Neutrophil (primary cell): ENCODE data around the gene NEGR1.

Experiments used
- H3K27ac ChIP-seq: fragments of 200-600 bp; sonication (generic); 2 replicates; pipeline ENCODE4 v1.5.1; 2016; ENCODE audit warnings: mild to moderate bottlenecking, moderate library complexity
- H3K27me3 ChIP-seq: fragments of 200-600 bp; sonication (generic); 2 replicates; pipeline ENCODE4 v1.6.0; 2016; ENCODE audit warnings: mild to moderate bottlenecking
- H3K36me3 ChIP-seq: fragments of 200-600 bp; sonication (generic); 2 replicates; pipeline ENCODE4 v1.5.1; 2017
- H3K4me1 ChIP-seq, 2 experiments: fragments of 200-600 bp in 1 of 2; sonication (generic) in 1 of 2; 1 replicate in 1 of 2; 2 replicates in 1 of 2; pipeline versions ENCODE4 v1.5.1 to v1.6.1; 2013 to 2016; ENCODE audit warnings: low read depth in 1 of 2, low read length in 1 of 2, mild to moderate bottlenecking in 1 of 2, moderate library complexity in 1 of 2; ENCODE audit not compliant: control insufficient read depth in 1 of 2, insufficient read depth in 1 of 2
- H3K4me3 ChIP-seq, 2 experiments: fragments of 200-600 bp in 1 of 2; sonication (generic) in 1 of 2; 1 replicate in 1 of 2; 2 replicates in 1 of 2; pipeline ENCODE4 v1.5.1; 2013 to 2016; ENCODE audit warnings: low read depth in 1 of 2, low read length in 1 of 2, mild to moderate bottlenecking in 1 of 2, moderate library complexity in 1 of 2
- H3K9me3 ChIP-seq: fragments of 200-600 bp; sonication (generic); 2 replicates; pipeline ENCODE4 v1.5.1; 2016
- TF ChIP-seq, protein P1 (sequence below): fragments of 200-600 bp; sonication (generic); IDR thresholded peaks from 2 replicates; pipeline ENCODE4 v1.5.1; 2016; ENCODE audit warnings: antibody characterized with exemption

Gene NEGR1

DNA sequence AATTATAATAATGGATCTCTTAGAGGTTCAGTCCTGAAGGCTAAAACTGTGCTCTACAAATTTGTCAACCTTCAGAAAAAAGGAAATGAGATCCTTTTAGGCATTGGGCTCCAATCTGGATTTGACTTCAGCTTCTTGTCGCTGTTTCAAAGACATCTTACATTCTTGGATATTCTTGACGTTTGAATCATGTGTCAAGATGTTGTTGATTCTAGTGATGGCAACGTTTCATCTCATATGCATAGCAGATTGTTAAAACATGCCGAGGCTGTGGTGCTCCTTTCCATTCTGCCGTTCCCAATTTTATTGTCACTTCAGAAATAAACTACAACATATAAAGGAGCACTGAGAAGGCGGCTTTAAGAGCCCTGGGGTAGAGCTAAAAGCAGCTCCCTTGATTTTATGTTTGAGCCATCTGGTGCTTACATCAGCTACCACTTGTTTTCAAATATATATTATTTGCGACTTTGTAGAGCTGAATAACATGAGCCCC is 733.9 kb downstream of the NEGR1 start:
- no peak overlapping the region for H3K27ac ChIP-seq
- TF ChIP-seq, protein P1, sequence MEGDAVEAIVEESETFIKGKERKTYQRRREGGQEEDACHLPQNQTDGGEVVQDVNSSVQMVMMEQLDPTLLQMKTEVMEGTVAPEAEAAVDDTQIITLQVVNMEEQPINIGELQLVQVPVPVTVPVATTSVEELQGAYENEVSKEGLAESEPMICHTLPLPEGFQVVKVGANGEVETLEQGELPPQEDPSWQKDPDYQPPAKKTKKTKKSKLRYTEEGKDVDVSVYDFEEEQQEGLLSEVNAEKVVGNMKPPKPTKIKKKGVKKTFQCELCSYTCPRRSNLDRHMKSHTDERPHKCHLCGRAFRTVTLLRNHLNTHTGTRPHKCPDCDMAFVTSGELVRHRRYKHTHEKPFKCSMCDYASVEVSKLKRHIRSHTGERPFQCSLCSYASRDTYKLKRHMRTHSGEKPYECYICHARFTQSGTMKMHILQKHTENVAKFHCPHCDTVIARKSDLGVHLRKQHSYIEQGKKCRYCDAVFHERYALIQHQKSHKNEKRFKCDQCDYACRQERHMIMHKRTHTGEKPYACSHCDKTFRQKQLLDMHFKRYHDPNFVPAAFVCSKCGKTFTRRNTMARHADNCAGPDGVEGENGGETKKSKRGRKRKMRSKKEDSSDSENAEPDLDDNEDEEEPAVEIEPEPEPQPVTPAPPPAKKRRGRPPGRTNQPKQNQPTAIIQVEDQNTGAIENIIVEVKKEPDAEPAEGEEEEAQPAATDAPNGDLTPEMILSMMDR: no peak
- H3K4me3 ChIP-seq: no peak overlapping the region
- no peaks in the 10 kb centered on the region for H3K4me1 ChIP-seq
- no peaks in the 10 kb centered on the region for H3K36me3 ChIP-seq
- no peaks in the 10 kb centered on the region for H3K9me3 ChIP-seq
- no peaks in the 10 kb centered on the region for H3K27me3 ChIP-seq

DNA sequence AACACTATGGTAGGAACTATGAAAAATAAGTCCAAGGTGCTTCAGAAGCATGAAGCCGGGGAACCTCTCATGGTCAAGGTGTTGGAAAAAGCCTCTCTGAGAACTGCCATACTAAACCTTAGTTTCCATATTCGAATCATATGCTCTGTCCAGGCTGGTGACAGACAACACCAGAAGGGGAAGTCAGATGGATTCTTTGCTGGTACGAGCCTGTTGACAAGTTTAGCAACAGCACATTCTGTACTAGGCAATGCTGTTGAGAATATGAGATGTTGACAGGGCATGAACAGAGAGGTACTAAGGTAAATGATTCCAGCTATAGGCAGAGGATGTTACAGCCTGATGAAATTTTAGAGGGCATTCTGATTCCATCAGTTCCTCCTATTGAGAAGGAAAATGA is 740.2 kb downstream of the NEGR1 start:
- no peak overlapping the region for H3K27ac ChIP-seq
- no peaks in the 10 kb centered on the region for H3K4me1 ChIP-seq
- no peak overlapping the region for H3K4me3 ChIP-seq
- TF ChIP-seq, protein P1: no peak
- no peaks in the 10 kb centered on the region for H3K36me3 ChIP-seq
- H3K27me3 ChIP-seq: no peaks in the 10 kb centered on the region
- no peaks in the 10 kb centered on the region for H3K9me3 ChIP-seq

DNA sequence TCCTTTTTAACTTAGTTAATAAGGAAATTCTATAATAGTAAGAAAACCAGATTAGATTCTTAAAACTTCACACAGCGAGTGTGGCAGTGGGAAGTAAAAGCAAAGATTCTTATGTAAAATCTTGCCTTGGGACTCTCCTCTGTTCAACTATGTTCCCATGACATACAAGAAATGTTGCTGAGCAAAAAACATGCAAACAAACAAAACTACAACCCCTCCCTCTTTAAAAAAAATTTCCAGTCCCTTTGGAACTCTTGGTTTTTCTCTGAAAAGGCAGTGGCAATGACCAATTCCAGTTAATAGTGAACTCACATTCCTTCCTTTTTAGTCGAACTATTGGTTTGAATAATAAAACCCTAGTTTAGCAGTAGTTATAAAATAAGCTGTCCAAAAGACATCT is 748.4 kb downstream of the NEGR1 start:
- Histone ChIP-seq H3K27ac (no peak overlapping the region), H3K9me3 (no peaks in the 10 kb centered on the region), H3K36me3 (no peaks in the 10 kb centered on the region), H3K4me1 (no peaks in the 10 kb centered on the region), H3K4me3 (no peak overlapping the region), H3K27me3 (no peaks in the 10 kb centered on the region)
- TF ChIP-seq, protein P1: no peak

DNA sequence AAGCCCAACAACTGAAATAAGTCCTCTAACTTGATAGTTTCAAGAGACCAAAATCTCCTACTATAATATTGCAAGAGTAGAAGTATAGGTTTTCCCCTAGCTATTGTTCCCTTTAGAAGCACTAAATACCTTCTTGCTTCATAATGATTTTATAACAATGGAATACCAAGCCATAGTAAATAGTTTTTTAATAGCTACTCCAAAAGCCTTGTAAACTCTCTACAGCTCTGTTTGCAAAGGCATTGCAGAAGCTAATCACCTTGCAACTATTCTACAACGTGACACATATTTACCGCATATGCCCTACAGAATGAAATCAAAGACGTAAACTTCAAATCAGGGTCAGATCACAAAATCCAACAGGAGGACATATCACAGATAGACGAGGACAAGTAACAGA is 750.0 kb downstream of the NEGR1 start:
- Histone ChIP-seq H3K4me3 (no peak overlapping the region), H3K9me3 (no peaks in the 10 kb centered on the region), H3K4me1 (no peaks in the 10 kb centered on the region), H3K27me3 (no peaks in the 10 kb centered on the region), H3K27ac (no peak overlapping the region), H3K36me3 (no peaks in the 10 kb centered on the region)
- TF ChIP-seq, protein P1: no peak

DNA sequence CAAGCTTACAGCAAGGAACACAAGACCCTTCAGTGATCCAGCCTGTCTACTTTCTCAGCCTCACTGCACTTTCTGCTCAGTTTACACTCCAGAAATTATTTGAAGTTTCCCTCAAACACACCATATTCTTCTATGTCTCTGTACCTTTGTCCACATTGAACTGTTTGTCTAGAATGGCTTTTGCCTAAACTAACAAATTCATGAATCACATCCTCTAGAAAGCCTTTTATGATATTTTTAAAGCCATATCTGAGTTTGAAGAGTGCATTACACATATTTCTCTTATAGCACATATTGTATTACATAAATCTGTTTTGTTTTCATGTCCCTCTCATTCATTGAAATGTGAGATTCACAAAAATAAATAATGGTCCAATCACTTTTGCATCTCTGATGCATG is 755.5 kb downstream of the NEGR1 start:
- Histone ChIP-seq H3K9me3 (no peaks in the 10 kb centered on the region), H3K4me1 (no peaks in the 10 kb centered on the region), H3K4me3 (no peak overlapping the region), H3K27me3 (no peaks in the 10 kb centered on the region), H3K36me3 (no peaks in the 10 kb centered on the region), H3K27ac (no peak overlapping the region)
- TF ChIP-seq, protein P1: no peak

DNA sequence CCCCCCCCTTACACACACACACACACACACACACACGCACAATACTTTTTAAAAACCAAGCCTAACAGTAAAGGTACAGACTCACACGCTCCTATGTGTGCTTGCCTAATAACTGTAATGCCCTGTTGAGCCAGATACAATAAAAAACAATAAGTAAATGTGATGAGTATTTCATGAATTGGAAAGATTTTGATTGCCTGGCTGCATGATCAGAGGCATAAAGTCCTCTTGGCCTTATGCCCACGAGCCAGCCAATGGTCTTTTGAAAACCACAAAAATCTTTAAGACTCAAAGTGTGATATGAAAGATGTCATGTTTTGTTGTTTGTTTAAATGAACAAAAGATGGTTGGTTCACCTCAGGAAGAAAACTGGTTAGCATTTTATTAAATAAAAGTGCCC is 759.6 kb downstream of the NEGR1 start:
- Histone ChIP-seq H3K27ac (no peak overlapping the region), H3K36me3 (no peaks in the 10 kb centered on the region), H3K27me3 (no peaks in the 10 kb centered on the region), H3K4me1 (no peaks in the 10 kb centered on the region), H3K9me3 (no peaks in the 10 kb centered on the region), H3K4me3 (no peak overlapping the region)
- TF ChIP-seq, protein P1: no peak
